ENCODE results near the gene YPEL4.

The YPEL4 gene

DNA sequence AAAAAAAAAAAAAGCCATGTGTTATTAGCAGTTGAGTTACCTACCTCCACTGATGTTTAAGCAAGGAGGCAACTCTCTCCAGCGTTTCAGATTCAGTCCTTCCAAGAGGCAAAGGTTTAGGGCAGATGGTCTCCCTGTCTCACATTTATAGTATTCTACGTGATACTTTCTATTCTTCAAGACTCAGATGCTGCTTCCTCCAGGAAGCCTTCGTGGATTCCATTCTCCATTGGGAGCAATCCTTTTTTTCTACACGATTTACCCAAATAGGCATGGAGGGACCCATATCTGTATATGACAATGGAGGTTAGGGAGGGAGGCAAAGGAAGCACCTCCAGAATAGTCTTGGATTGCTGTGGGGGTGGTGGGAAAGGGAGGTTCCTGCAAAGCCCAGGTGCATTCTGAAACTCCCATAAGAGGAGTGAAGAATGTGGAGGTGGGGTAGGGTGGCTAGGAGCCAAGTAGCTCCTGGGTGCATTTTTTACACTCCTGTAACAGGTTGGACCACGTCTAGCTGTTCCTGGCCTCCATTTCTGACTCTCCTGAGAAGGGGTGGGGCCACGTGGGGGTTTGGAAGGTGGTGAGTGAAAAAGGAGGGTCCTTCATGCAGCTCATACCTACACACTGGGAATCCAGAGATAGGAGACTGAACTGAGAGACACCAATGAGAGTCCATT lies 16.2 kb downstream of the YPEL4 start:
- no peak for DNase-seq (ENCODE audit: low spot score)

DNA sequence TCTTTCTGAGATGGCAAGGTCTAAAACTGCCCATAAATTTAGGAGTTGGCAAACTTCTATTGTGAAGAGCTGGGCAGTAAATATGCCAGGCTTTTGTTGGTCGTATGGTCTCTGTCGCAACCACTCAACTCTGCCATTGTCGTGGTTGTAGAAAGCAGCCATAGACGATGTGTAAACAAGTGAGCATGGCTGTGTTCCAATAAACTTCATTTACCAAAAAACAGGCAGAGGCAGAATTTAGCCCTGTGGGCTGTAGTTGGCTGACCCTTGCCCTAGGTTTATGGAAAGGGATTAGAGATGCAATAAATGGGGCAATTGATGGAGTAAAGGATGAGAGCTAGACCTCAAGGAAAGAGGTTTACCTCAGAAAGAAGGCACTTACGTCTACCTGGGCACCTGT lies 17.6 kb downstream of the YPEL4 start:
- no peak for DNase-seq (ENCODE audit: low spot score)

DNA sequence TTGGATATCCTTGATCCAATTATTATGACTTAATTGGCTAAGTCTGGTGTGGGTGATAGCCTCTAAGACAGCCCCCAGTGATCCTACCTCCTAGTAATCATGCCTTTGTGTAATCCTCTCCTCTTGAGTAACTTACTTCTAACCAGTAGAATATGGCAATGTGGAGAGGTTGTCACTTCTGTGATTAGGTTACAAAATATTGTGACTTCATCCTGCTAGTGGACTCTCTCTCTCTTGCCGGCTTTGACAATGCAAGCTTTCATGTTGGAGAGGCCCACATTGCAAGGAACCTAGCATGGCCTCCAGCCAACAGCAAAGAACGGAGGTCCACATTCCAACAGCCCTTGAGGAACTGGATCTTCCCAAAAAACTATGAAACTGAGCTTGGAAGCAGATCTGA lies 19.5 kb downstream of the YPEL4 start:
- DNase-seq (ENCODE audit: low spot score), result no peak

DNA sequence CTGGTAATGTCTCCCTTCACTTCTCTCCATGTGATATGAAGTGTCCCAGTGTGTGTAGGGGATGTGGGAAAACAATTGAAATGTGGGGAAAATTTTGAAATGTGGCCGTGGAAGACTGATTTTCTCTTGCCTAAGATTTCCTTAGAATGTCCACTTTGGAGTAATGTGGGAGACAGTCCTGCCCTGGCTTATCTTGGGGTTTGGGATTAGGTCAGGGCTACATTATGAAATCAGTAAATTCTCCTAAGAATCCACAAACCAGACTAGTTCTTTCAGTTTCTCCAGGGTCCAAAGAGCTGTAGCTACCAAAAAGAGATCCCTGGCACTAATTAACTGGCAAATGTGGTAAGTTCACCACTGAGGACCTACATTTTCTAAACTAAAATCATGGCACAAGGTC lies 22.8 kb downstream of the YPEL4 start:
- DNase-seq (ENCODE audit: low spot score), result no peak

DNA sequence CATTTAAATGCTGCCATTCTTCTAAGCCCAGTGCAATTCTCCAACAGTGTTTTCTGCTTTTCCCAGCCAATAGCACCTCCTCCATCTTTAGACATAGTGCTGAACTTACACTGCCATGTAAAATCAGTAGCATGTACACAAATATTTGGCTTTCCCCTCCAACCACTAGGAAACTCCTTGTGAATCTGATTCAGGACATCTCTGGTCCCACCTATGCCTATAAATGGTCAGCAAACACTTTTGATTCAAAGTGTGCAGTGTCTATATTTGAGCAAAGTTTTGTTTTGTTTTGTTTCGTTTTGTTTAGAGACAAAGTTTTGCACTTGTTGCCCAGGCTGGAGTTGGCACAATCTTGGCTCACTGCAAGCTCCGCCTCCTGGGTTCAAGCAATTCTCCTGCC lies 24.8 kb downstream of the YPEL4 start:
- DNase-seq (ENCODE audit: low spot score), result no peak

DNA sequence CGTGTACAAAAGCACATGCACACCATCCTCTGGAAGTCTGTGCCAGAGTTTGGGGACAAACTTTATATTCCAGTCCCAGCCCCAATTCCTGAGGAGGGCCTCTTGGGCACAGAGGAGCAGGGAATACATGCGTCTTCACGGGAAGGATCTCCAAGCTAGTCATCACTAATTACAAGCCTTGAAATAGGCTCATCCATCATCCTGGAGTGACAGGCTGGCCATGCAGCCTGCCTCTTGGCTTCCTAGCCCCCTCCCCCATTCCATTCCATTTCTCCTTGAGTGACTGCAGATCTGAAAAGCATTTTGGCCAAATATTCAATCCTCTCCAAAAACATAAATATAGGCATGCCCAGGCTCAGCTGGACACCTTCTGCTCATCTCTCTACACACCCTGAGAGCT lies 27.4 kb downstream of the YPEL4 start:
- DNase-seq (ENCODE audit: low spot score), result no peak

DNA sequence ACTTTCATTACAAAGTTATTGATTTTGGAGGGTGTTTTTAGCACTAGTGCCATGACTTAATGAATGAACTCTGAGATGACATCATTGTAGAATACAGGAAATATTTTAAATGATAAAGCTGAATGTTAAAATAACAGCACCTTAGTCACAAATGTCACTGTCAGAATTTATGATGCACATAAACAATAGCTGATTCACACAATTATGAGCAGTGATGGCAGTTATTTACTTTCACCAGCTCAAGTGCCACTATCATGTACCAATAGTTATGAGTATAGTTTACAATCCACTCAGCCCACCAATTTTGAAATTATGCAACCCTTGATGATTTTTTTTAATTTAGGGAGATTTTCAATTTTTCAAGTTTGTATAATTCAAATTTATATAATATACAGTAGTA lies 29.2 kb downstream of the YPEL4 start:
- DNase-seq (ENCODE audit: low spot score), result no peak

DNA sequence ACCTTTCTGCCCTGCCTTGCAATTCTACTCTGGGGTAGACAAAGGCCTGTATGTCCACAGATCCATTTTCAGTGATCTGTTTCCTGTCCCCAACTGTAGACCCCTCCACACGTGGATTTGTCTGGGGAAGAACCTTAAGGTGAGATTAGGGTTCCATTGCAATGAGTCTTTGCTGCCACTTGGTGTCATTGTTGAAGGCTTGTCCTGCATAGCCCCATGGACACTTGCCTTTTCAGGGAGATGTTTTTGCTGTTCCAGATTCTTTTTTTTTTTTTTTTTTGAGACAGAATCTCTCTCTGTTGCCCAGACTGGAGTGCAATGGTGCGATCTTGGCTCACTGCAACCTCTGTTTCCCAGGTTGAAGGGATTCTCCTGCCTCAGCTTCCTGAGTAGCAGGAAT lies 30.4 kb downstream of the YPEL4 start:
- DNase-seq (ENCODE audit: low spot score), result no peak

DNA sequence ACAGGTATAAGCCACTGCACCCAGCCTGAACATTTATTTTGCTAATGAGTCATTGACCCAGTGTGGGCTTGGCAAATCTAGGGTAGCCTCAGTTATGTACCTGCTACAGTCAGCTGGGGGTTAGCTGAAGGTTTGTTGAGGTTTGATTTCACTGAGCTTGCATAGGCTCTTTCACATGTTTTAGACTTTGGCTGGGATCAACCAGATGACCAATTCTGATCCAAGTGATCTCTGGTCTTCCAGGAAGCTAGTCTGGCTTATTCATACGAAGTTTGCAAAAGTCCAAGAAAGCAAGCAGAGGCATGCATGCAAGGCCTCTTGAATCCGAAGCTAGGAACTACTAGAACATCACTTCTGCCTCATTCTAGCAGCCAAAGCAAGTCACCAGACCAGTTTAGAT lies 31.3 kb downstream of the YPEL4 start:
- DNase-seq (ENCODE audit: low spot score), result no peak

DNA sequence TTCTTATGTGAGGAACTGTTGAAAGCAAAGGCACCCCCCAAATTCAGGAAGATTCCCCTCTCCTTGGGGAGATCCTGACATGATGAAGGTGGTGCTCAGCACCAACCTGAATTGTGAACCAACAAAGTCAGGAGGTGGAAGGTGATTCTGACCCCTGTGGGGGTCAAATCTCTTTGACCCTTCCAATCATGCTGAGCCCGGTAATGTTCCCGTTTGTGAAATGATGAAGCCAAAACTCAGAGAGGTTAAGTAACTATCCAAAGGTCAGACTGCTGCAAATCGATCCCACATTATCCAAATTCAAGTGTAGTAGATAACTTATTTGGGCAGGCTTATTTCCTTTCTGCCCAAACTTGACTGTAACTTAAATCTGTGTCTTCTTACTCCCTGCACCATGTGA lies 33.1 kb downstream of the YPEL4 start:
- no peak for DNase-seq (ENCODE audit: low spot score)

DNA sequence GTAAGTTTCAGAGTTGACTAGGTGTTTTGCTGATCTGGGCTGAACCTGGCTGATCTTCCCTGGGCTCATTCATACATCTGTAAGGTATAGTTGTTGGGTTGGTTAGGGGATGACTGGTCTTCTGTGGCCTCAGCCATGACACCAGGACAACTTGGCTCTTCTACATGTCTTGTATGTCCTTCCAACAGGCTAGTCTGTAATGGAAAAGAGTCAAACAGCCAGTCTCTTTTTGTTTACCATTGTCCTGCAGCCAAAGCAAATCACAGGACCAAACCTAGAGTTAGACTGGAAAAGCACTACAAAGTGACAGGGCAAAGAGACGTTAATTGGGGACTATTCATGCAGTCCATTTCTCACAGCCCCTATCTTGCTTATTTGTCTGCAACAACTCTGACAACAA lies 34.4 kb downstream of the YPEL4 start:
- DNase-seq (ENCODE audit: low spot score), result no peak

DNA sequence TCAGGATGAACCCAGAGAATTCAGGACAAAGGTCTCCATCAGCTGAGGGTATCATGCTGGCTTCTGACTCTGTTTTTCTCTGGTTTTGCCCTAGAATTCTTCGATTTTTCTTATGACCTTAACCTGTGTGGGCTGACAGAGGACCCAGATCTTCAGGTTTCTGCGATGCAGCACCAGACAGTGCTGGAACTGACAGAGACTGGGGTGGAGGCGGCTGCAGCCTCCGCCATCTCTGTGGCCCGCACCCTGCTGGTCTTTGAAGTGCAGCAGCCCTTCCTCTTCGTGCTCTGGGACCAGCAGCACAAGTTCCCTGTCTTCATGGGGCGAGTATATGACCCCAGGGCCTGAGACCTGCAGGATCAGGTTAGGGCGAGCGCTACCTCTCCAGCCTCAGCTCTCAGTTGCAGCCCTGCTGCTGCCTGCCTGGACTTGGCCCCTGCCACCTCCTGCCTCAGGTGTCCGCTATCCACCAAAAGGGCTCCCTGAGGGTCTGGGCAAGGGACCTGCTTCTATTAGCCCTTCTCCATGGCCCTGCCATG lies 35.4 kb downstream of the YPEL4 start:
- no peak for DNase-seq (ENCODE audit: low spot score)

DNA sequence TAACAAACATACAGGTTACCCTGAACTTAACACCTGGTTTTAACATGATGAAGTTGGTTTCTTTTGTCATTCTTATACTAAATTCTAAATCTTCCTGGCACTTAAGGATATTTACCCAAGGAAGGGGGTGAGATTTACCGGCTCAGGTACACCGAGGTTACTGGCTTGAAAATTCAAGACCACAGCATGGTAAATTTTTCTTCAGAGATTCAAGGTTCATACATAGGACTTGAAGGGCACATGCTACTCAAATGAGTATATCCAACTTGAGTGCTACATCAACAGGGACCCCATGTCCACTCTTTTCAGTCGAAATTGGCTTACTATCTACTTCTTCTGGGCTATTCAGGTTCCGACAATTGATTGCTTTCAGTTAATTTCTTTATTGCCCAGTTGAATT lies 39.5 kb downstream of the YPEL4 start:
- no peak for DNase-seq (ENCODE audit: low spot score)

DNA sequence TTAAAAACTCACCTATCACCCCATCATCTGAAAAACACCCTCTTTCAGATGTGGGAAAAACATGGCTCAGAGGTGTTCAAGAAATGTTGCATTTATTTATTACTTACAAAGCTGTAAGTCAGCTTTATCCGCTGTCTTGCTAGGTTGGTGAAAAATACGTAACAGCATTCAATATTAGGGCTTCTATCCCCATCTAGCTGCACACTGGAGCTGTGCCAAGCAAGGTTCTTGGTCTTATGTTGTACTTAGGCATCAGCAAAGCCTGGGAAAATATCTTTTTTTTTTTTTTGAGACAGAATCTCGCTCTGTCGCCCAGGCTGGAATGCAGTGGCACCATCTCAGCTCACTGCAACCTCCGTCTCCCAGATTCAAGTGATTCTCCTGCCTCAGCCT lies 44.7 kb downstream of the YPEL4 start:
- DNase-seq (ENCODE audit: low spot score), result no peak

DNA sequence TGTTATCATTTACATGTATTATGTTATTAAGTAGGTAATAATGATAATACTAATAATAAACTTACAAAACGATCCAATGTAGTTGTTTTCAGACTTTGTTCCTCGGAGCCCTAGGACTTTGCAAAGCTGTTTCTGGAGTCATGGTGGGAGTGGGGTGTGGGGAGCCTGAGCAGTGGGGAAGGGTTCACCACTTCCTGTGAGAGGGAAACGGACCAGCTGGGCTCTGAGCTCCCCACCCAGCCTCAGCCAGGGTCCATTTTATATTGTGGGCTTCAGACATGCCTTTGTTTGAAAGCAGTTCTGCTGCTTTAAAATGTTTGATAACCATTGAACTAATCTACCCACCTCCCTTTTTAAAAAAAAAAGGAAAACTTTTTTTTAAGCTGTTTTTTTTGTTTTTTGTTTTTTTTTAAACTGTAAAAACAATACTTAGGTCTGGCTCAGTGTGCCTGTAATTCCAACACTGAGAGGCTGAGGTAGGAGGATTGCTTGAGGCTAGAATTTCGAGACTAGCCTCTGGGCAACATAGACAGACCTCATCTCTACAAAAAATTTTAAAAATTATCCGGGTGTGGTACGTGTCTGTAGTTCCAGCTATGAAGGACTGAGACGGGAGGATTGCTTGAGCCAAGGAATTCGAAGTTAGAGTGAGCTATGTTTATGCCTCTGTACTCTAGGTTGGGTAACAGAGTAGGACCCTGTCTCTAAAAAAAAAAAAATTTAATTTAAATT lies 45.2 kb downstream of the YPEL4 start:
- DNase-seq (ENCODE audit: low spot score), result no peak

DNA sequence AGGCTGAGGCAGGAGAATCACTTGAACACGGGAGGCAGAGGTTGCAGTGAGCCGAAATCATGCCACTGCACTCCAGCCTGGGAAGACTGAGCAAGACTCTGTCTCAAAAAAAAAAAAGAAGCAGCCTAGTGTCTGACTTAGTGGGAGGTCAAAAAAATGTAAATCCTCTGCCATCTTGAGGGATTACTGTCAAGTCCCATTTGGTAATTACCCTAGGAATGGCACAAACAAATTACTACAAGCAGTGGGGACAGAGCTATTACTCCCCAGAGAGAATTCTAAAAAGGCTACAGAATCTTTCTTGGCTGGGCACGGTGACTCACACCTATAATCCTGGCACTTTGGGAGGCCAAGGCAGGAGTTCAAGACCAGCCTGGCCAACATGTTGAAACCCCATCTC lies 48.4 kb downstream of the YPEL4 start:
- no peak for DNase-seq (ENCODE audit: low spot score)

DNA sequence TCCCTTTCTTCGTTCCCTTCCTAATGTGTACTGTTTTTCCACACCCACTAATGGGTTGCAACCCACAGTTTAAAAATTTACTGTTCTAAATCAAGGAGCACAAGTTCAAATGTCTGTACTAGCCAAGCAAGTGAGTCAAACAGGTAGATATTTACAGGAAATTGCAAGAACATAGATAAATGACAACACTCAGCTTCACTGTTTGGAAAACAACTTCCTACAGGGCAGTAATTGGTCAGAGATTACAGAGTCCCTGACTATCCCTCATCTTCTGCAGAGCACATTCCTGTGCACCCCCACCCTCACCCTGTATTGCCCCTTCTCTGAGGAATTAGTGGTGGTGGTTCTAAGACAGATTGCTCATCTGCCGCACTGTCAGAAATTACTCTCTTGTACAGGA lies 50.3 kb downstream of the YPEL4 start:
- DNase-seq (ENCODE audit: low spot score), result no peak

DNA sequence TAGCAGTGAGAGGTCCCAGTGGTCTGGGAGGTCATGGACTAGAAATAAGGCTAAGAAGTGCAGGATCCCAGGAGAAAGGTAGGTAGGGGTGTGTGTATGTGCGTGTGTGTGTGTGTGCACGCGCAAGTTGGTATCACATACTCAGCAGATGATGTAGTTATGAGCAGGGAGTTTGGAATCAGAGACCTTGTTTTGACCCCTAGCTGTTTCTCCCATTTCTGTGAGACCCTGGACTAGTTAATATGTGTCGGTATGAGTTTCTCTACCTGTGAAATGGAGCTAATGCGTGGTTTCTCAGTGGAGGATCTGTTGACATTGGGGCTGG lies 50.9 kb downstream of the YPEL4 start:
- DNase-seq (ENCODE audit: low spot score), result peak; percentile 45

DNA sequence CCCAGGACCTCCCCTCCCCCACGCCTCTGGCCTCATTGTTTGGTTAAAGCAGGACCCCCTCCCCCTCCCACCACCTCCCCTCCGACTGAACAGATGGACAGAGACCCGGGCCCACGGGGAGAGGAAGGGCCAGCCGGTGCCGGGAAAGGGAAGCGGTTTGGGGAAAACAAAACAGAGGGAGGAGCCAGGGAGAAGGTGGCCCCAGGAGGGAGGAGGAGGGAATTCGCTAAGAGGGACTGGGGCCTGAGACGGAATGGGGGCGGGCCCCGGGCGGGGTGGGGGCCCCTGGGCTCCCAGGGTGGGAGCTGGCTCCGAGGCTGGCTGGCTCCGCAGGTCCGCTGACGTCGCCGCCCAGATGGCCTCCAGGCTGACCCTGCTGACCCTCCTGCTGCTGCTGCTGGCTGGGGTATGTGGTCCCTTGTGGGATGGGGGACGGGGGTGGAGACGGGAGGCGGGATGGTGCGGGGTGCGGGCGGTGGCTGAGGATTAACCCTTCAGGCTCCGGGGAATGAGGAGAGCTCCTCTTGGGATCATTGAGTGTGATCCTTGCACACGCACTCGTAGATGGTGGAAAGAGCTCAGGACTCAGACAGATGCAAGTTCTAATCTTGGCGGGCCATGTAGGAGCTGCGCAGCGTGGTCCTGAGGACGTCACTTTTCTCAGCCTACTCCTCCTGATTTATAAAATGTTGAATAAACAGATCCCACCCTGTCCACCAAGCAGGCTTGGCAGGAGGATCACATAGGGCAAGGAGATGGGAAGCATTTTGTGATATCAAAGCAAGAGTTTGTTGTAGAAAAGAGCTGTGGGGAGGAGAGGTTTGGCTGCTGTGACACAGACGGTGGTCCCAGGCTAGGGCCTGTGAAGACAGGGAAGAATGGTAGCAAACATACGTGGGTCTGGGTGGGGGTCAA lies 51.5 kb downstream of the YPEL4 start:
- peak; percentile 89 for DNase-seq (ENCODE audit: low spot score)

DNA sequence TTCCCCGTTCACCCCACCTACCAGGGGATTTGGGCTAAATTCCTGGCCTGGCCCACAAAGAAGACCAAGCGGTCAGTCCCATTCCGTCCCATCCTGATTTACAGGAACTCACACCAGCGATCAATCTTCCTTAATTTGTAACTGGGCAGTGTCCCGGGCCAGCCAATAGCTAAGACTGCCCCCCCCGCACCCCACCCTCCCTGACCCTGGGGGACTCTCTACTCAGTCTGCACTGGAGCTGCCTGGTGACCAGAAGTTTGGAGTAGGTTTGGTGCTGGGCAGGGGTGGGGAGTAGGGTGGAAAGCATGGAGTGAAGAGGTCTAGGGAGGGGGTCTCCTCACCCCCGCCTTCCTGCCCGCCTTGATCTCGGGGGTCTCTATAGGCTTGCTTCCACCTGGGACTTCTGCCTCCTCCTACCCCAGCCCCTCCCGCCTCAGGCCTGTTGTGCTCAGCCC lies 52.2 kb downstream of the YPEL4 start, which contains the start of gene SERPING1:
TSS of gene SERPING1 (plus strand) at position 225 of the 455 bp plus-strand sequence. CDS start 586 bp downstream, outside the sequence.
- peak; percentile 65 for DNase-seq (ENCODE audit: low spot score)

DNA sequence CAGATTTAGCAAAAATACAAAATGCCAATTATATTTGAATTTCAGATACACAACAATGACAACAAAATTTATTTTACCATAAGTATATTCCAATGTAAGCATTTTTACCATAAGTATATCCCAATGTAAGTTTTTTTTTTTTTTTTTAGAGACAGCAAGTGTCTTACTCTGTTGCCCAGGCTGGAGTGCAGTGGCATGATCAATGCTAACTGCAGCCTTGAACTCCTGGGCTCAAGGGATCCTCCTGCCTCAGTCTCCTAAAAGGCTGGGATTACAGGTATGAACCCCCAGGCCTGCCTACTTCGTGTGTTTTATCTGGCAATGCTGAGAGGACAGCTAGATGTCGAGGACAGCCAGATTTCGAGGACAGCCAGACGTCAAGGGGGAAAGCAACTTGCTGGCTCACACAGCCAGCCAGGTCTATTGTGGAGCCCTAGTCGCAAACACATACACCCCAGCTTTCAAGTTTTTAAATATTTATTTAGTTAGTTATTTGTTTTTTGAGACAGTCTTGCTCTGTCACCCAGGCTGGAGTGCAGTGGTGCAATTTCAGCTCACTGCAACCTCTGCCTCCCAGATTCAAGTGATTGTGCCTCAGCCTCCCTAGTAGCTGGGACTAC lies 53.3 kb downstream of the YPEL4 start:
- no peak for DNase-seq (ENCODE audit: low spot score)
